OCI-LY3 (cell line): ENCODE results near the gene CKS2.

Experiments
- EZH2phosphoT487 ChIP-seq: fragments of 200-600 bp; shearing (Covaris generic); IDR thresholded peaks from 2 replicates; pipeline ENCODE4 v1.6.1; 2018; ENCODE audit warnings: antibody characterized with exemption, mixed run types, low read depth
- TF ChIP-seq, protein P1 (sequence below): fragments of 200-600, 300-600 bp; sonication (generic); IDR thresholded peaks from 2 replicates; pipeline ENCODE4 v1.5.1; 2014; ENCODE audit warnings: antibody characterized with exemption, low read length, low read depth

DNA sequence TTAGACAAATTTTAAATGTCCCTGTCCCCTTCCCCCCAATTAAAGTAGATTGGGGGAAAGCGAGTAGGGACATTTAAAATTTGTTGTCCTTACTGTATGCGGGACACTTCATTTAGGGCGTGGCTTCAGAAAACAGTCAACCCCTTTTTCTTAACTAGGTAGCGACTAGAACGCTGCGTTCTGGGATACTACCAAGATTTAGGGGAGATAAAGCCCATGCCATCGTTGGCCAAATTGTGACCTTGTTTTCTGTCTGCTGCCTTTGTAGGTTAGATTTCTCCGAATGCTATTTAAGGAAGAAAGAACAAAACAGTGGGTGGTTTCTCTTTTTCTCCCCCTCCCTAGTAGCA lies 1.2 kb downstream of the CKS2 start:
- TF ChIP-seq, protein P1, sequence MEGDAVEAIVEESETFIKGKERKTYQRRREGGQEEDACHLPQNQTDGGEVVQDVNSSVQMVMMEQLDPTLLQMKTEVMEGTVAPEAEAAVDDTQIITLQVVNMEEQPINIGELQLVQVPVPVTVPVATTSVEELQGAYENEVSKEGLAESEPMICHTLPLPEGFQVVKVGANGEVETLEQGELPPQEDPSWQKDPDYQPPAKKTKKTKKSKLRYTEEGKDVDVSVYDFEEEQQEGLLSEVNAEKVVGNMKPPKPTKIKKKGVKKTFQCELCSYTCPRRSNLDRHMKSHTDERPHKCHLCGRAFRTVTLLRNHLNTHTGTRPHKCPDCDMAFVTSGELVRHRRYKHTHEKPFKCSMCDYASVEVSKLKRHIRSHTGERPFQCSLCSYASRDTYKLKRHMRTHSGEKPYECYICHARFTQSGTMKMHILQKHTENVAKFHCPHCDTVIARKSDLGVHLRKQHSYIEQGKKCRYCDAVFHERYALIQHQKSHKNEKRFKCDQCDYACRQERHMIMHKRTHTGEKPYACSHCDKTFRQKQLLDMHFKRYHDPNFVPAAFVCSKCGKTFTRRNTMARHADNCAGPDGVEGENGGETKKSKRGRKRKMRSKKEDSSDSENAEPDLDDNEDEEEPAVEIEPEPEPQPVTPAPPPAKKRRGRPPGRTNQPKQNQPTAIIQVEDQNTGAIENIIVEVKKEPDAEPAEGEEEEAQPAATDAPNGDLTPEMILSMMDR = no peak
- TF ChIP-seq EZH2phosphoT487 = no peak
